GM18951 (cell line): ENCODE data around the gene PRUNE2.

ENCODE experiments used
- POLR2A ChIP-seq: IDR thresholded peaks from 4 replicates; pipeline ENCODE4 v1.6.1; 2011; ENCODE audit warnings: mild to moderate bottlenecking; ENCODE audit not compliant: insufficient read length, insufficient read depth; ENCODE audit errors: extremely low read depth
- in situ Hi-C: fragments of 300-500 bp; cut with MboI; formaldehyde crosslinking; loops from one replicate; pipeline ENCODE4 v1.12.0; 2022; ENCODE audit warnings: low sequenced_read_pairs, mixed read lengths, inconsistent platforms; ENCODE audit not compliant: unreplicated experiment

The PRUNE2 gene

DNA sequence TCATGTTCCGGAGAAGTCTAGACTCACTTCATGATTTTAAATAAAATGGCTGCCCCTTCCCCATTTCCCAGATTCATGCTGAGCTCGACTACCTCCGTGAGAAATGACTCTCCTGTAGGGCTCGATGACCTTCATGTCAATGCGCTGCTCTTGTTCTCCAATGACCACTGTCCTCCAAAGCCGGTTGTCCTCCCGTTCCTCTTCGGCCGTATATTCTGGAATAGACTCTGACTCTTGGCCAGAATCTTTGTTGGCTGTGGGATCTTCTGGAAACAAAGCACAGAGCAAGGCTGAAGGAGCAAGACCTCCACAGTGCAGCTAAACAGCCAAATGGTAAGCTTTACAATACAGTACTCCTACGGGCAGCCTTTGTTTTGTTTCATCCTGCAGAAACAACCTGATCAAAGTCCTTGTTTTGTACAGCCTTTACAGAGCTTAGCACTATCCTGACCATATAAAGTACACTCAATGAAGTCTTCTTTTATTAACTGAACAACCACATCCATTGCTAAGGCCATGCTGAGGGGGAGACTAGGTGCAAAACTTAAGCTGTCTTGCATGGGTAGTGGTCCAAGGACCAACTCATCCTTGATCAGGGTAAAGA is 261.2 kb downstream of the PRUNE2 start:
- in situ Hi-C loops: no loop called here
- TF ChIP-seq POLR2A: no peak

DNA sequence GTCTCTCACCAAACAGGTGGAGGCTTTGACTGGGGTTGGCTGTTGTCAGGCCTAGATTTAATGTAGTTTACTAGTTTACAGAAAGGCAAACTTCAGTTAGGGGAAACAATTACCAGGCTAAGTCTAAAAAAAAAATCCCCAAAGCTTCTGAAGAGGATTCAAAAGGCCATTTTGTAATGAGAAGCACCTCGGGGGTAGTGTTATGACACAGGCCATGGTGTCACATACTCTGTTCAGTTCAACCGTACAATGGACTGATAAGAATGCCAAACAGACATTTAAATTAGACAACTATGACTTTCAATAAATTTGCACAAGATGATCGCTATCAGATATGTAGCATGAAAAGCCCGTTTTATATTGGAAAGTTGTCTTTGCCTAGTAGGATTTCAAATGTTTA is 261.7 kb downstream of the PRUNE2 start:
- in situ Hi-C loops: no loop called here
- no peak for TF ChIP-seq POLR2A

DNA sequence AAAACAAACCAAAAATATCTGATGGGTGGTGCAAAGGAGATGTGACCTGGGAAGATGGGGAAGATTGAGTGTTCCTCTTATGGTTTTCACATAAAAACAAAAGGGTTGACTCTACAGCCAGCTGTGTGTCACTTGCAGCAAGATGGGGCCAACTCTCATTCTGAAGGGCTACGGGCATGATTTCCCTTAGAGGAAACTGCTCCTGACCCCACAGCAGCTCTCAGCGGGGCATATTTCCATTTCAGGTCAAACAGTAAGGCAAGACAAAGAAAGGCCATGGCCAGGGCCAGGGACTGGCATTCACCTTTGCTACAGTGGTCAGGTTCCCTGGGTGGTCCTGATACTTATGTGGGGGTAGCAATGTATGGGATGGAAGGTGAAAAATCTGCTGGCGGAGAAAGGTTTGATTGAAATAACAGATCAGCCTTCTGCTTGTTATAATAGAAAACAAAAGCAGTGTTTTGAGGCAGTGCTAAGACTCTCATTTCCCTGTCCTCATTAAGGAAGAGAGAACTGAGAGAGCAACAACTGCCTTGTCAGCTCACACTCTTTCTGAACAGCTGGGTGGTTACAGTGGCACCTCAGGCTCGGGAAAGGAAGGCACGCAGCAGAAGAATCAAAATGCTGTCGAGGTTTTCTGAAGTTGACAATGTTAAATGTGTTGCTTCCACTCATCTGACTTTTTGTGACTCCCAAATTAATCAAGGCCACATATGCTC is 262.4 kb downstream of the PRUNE2 start:
- TF ChIP-seq POLR2A: no peak
- in situ Hi-C loops: no loop called here

DNA sequence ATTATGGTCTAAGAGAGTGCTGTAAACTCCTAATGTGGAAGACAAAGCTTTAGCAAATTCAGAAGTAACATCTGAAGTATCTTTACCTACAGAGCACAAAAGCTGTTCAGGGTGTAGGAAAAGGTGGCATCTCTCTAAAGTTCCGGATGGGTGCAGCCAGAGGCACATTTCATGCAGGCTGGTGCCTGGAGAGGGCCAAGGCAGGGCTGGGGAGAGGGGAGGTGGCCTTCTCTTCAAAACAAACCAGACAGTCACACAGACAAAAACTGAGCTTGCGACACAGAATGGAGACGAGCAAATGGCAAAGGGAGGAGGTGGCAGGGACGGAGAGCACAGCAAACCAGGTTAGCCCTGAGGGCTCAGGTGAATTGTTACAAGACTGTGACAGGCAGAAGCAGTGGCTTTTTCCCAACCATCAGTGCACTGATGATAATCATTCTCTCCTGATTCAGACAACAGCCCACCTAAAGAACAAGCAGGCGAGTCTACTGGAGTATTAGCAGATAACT is 263.2 kb downstream of the PRUNE2 start:
- in situ Hi-C loops: no loop called here
- no peak for TF ChIP-seq POLR2A

DNA sequence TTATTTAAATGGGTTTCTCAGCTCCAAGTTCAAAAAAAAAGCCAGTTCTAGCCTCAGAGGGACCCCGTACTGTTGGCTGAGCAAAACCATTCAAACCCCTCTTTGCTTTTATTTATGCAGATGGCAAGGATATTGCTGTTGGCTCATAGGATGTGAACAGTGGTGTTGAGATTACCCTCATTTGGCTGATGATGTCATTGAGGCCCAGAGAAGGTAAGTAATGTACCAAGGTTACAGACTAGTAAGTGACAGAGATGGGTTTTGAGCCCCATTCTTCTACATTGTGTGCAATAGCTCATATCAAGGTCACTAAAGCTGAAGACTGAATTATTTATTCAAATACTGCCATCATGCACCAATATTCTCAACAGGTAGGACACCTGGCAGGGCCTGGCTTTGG is 263.8 kb downstream of the PRUNE2 start:
- in situ Hi-C loops: no loop called here
- no peak for TF ChIP-seq POLR2A

DNA sequence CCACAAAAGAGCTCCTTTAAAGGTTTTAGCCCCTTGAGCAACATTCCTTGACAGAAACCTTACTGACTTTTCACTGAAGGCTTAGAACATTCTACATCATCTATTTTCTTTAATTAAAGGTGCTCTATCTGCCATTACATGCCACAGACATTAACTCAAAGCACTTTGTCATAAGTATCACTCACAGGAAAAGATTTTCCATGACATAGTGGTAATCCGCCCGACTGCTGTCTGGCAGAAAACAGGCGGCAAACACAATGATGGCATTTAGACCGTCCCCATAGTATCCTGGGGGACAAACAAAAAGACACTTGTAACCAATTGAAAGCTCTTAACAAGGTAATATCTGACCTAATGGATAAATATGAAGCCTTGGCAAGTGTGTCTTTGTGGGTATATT is 267.9 kb downstream of the PRUNE2 start:
- TF ChIP-seq POLR2A: no peak
- in situ Hi-C loops: no loop called here

DNA sequence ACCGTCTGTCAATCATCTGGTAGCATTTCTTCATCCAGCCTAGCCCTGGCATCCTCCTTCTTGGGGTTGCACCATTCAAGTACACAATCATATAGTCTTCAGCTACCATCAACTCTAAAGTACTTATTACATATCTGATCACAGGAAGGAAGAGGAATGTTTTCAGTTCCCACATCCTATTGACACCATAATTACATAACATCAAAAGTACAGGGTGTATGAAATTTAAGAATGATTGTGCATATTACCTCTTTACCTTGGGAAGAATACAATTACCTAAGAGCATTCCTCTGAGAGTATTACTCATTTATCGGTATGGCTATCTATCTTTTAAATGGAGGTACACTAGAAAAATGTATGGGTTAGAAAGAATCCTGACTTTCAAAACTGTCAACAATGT is 268.5 kb downstream of the PRUNE2 start:
- in situ Hi-C loops: no loop called here
- TF ChIP-seq POLR2A: no peak

DNA sequence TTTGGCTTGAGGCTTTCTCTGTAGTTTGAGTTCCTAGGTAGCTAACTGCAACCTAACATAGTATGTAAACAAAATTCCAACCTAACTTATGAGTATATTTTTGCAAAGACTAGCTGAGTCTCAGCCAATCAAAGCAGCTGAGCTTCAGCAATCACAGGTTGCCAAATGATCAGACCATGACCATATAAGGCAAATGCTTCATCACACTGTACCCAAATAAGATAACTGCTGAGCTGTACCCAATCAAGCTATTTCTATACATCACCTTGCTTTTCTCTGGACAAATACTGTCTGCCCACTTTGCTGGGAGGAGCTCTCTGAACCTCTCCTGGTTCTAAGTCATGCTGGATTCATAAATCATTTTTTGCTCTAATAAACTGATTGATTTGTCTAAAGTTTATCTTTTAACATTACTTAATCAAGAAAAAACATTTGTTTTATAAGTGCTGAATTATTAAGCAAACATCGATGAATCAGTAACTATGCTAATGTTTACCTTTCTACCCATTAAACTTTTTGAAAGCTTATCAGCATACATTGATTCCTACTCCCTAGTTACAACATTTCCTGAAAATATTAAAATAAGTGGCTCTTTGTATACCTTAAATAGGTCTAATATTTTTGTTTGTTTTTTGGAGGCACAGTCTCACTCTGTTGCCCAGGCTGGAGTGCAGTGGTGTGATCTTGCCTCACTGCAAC is 271.4 kb downstream of the PRUNE2 start:
- in situ Hi-C loops: no loop called here
- no peak for TF ChIP-seq POLR2A

DNA sequence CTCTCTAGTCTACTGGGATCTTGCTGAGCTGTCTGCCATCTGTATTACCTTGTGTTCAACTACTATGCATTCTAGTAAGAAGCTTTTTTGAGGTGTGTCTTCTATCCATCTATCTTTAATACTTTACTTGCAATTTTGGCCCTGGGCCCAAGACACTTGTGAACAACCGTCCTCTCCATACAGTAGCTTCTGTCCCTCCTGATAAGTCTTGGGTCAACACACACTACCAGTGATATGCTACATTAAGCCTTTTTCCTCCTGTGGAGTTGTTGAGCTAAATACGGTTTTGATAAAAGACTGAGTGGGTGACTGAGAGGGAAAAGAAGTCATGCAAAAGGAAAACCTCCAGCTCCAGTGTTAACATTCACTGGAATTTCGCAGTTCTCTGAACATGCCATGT is 275.0 kb downstream of the PRUNE2 start:
- in situ Hi-C loops: no loop called here
- no peak for TF ChIP-seq POLR2A

DNA sequence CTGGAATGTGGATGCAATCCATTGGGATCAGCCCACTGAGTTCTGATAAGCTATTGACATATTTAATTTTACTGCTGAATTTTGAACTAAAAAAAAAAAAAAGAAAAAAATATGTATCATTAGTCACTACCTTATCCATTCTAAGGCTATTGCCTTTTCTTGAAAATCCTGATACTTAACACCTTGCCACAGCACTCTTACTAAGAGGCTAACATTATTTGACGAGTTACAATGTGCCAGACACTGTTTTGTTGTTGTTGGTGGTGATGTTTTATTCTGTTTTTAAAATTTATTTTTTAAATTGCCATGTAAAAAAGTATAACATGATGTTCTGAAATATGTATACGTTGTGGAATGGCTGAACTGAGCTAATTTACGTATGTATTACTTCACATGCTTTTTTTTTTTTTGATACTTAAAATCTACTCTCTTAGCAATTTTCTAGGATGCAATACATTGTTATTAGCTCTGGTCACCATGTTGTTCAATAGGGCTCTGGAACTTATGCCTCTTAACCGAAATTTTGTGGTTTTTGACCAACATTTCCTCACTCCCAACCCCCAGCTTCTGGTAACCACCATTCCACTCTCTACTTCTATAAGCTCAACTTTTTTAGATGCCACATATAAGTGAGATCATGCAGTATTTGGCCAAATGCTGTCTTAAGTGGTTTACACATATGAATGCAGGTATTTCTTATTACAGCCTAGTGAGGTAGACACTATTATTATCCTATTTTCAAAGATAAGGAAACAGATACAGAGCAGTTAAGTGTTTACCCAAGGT is 276.5 kb downstream of the PRUNE2 start:
- TF ChIP-seq POLR2A: no peak

DNA sequence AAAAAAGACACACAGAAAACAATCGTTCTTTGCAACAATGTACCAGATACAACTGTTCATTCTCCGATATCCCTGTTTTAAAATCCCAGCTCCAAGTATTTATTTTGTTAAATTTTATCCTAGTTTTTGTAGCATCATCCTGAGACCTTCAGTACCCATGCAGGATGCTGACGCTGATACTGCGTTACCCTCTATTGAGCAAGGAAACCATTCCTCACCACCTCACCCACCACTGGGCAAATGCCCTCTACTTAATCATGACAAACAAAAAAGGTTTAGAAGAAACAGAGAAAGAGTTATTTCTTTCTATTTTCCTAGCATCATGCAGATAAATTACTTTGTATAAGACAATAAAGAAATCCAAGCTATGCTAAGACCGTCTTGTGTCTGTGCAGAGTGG is 277.8 kb downstream of the PRUNE2 start:
- TF ChIP-seq POLR2A: no peak
- in situ Hi-C loops: no loop called here

More for the DNA sequence above, 276.5 kb downstream of the PRUNE2 start:
- in situ Hi-C loops: no loop called here

DNA sequence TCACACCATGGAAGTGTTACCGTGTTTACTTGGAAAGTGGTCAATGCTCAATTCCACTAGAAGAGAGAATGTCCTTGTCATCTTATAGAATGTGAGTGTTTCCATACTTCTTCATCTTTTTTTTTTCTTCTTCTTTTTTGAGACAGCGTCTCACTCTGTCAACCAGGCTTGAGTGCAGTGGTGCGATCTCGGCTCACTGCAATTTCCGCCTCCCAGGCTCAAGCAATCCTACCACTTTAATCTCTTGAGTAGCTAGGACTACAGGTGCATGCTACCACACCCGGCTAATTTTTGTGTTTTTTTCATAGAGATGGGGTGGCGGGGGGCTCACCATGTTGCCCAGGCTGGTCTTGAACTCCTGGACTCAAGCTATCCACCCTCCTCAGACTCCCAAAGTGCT is 278.9 kb downstream of the PRUNE2 start:
- in situ Hi-C loops: no loop called here
- no peak for TF ChIP-seq POLR2A

DNA sequence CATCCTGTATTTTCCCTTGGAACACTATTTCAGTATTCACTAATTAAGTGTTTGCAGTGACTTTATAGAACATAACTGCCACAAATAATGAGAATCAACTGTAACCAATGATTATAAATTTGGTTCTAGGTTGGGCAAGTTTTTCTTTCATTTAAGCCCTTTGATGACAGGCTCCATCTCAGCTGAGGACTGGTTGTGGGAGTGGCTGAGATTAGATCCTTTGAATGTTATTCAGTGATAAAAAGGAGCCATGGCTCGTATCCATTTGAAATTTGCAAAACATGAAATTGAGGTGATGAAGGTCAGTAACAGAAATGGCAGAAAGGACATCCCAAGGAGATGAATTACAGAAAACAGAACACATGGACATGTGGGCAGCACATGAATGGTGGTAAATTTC is 279.8 kb downstream of the PRUNE2 start:
- no peak for TF ChIP-seq POLR2A
- in situ Hi-C loops: no loop called here

DNA sequence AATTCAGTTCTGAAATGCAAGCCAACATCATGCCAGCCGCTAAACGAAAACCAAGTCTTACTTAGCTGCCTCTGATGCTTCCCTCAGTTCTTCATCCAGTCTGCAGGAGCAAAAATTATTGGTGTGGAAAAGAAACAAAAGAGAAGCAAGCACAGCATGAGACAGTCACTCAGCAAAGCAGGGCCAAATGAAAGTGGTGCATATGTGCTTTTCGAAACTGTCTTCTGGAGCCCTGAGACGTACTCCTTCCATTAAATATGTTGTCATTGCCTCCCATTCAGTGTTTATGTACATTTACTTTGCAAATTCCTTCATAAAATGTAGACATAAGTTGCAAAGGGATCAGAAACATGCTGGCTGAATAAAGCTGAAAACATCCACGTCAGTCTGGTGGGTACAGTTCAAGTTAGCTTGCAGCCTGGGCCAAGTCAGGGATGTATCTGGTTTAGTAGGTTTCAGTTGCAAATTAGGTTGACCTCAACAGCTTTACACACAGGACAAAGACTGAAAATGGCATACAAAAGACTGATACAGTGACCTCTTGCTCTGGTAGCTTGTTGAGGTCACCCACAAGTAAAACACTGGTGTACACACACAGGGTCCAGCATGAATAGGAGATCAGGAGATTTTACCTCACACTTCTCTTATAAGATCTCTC is 281.4 kb downstream of the PRUNE2 start:
- in situ Hi-C loops: no loop called here
- no peak for TF ChIP-seq POLR2A
